ENCODE results near the gene LRMDA.

LRMDA gene

DNA sequence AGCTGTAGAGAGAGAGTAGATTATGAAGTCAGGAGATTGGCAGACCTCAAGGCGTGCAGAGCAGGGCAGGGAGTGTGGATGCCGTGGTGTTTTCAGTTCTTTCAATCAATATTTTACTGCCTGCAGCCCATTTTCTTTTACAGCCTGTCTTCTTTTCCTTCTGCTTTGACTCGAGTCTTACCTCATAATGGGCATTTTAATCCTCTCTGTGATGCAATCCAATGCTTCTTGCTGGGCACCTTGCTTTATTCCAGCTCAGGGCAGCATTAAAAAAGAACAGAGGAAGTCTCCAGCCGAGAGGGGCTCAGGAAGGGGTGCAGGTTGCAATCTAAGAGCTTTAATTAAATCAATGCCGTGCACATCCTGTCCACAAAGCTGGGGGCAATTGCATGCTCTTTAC lies 839.0 kb downstream of the LRMDA start:
- Mint-ChIP-seq H3K27ac (no peak overlapping the region), H3K36me3 (no peaks in the 10 kb centered on the region), H3K4me3 (no peak overlapping the region), H3K27me3 (no peaks in the 10 kb centered on the region), H3K4me1 (no peaks in the 10 kb centered on the region), H3K9me3 (peaks cover 7% of the 10 kb centered on the region)
- ATAC-seq: no peak

- Mint-ChIP-seq H3K9me3 (peaks cover 13% of the 10 kb centered on the region), H3K27me3 (no peaks in the 10 kb centered on the region), H3K36me3 (no peaks in the 10 kb centered on the region), H3K4me3 (no peak overlapping the region), H3K27ac (no peak overlapping the region), H3K4me1 (no peaks in the 10 kb centered on the region)
- ATAC-seq: no peak
Measured at GRCh38 chr10:76274933-76275332, 843.5 kb downstream of the LRMDA start.

DNA sequence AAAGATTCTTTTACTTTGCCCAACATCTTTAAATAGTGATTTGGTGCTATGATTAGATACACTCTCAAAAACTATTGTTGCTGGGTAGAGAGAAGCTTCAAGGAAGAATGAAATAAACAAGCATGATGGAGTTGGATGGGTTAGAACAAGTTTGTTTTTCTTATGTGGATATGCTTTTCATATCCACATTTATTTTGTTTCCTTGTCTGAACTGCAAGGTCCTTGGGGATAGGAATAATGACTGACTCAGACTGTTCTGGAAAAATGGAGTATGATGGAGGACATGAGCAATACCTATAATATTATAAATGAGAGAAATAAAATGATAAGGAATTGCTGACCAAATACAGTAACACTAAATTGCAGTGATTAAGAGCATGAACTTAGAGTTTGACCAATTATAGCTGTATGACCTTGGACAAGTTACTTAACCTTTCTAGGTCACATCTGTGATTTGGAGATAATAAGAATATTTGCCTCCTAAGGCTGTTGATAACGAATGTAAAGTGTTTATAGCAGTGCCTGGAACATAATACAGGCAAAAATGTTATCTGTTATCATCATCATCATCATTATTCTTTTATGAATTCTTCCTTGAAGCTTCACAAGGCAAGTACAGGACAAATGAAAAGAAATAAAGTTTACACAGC lies 847.5 kb downstream of the LRMDA start:
- Mint-ChIP-seq H3K4me3 (no peak overlapping the region), H3K27me3 (no peaks in the 10 kb centered on the region), H3K4me1 (no peaks in the 10 kb centered on the region), H3K9me3 (peaks cover 12% of the 10 kb centered on the region), H3K27ac (no peak overlapping the region), H3K36me3 (no peaks in the 10 kb centered on the region)
- ATAC-seq: no peak

DNA sequence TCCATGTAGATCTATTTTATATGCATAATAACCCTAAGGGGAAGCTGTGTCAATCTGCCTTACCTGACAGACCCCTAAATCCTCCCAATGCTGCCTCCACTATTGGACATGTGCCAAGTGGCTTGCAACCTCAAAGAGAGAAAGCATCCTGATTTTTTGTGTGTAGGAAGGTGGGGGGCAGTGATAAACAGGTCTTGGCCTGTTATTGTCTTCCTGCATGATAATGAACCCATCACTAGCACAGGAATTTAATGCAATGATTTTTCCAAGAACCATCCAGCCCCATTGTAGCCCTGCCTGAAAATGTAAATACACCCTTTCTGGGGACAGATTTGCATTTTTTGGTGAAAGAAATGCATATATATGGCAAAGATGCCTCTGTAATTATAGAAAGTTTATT lies 850.2 kb downstream of the LRMDA start:
- Mint-ChIP-seq H3K36me3 (no peaks in the 10 kb centered on the region), H3K9me3 (peaks cover 8% of the 10 kb centered on the region), H3K4me1 (no peaks in the 10 kb centered on the region), H3K27ac (no peak overlapping the region), H3K4me3 (no peak overlapping the region), H3K27me3 (no peaks in the 10 kb centered on the region)
- no peak for ATAC-seq

GRCh38 chr10:76282061-76283025 lies 850.9 kb downstream of the LRMDA start:
- H3K9me3 Mint-ChIP-seq: peaks cover 8% of the 10 kb centered on the region
- H3K4me1 Mint-ChIP-seq: no peaks in the 10 kb centered on the region
- no peak overlapping the region for H3K4me3 Mint-ChIP-seq
- no peaks in the 10 kb centered on the region for H3K36me3 Mint-ChIP-seq
- H3K27ac Mint-ChIP-seq: no peak overlapping the region
- no peak for ATAC-seq
- H3K27me3 Mint-ChIP-seq: no peaks in the 10 kb centered on the region

GRCh38 chr10:76284351-76284750 lies 852.9 kb downstream of the LRMDA start:
- Mint-ChIP-seq H3K4me3 (no peak overlapping the region), H3K9me3 (peaks cover 5% of the 10 kb centered on the region), H3K27ac (no peak overlapping the region), H3K27me3 (no peaks in the 10 kb centered on the region), H3K36me3 (no peaks in the 10 kb centered on the region), H3K4me1 (no peaks in the 10 kb centered on the region)
- ATAC-seq: no peak

- Mint-ChIP-seq H3K9me3 (peaks cover 5% of the 10 kb centered on the region), H3K4me3 (no peak overlapping the region), H3K36me3 (no peaks in the 10 kb centered on the region), H3K27ac (no peak overlapping the region), H3K27me3 (no peaks in the 10 kb centered on the region), H3K4me1 (no peaks in the 10 kb centered on the region)
- no peak for ATAC-seq
Measured at GRCh38 chr10:76285012-76285411, 853.6 kb downstream of the LRMDA start.

DNA sequence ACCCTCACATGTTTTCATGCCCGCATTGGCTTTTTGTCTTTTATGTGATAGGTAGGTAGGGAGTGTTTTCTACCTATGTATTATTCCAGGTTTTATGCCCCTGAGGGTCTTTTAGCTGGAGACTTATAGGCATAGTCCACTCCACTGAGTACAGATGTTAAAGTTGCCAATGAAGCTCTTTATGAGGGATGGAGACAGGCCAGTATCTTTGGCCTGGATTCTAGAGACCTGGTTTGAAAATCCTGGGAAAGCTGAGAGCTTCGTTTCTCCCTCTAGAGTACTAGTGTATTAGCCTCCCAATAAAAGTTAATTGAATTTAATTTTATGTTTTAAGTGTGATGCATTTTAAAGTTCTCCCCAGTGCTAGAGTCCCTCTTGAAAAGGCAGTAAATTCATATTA lies 854.1 kb downstream of the LRMDA start:
- Mint-ChIP-seq H3K27ac (no peak overlapping the region), H3K9me3 (peaks cover 5% of the 10 kb centered on the region), H3K36me3 (no peaks in the 10 kb centered on the region), H3K4me3 (no peak overlapping the region), H3K27me3 (no peaks in the 10 kb centered on the region), H3K4me1 (no peaks in the 10 kb centered on the region)
- no peak for ATAC-seq

DNA sequence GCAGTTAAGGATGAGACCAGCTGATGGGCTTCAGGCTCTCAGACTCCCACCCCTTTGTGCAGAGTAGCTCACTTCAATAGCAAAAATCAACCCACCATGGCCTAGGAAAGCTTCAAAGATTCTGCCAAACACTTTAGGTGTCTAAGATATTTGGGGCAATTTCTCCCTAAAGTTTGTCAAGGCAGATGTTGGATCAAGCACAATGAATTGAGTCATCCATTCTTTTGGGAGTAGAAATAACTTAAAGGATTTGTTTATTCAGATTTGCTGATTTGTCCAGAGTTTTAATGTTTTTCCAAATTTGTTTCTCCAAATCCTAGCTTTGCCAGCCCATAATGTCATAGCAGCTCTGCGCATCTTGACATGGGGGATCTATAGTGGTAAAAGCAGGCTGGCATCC lies 855.1 kb downstream of the LRMDA start:
- no peaks in the 10 kb centered on the region for H3K27me3 Mint-ChIP-seq
- H3K27ac Mint-ChIP-seq: no peak overlapping the region
- no peaks in the 10 kb centered on the region for H3K36me3 Mint-ChIP-seq
- no peak for ATAC-seq
- H3K9me3 Mint-ChIP-seq: peaks cover 5% of the 10 kb centered on the region
- H3K4me1 Mint-ChIP-seq: no peaks in the 10 kb centered on the region
- no peak overlapping the region for H3K4me3 Mint-ChIP-seq

DNA sequence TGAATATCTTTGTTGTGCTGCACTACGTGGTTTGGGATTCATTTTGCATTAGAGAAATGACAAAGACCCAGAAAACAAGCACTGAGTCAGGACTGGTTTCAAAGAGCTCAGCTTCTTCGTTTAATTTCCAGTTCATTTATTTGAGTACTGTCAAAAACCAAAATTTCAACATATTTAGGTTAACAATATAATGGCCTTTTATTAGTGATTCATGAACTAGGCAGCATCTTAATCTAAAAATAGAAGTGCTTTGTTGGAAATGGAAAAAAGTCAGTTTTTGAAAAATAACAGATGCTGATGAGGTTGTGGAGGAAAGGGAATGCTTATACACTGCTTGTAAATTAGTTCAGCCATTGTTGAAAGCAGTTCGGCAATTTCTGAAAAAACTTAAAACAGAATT lies 856.4 kb downstream of the LRMDA start:
- no peak for ATAC-seq
- Mint-ChIP-seq H3K36me3 (no peaks in the 10 kb centered on the region), H3K27ac (no peak overlapping the region), H3K27me3 (no peaks in the 10 kb centered on the region), H3K4me3 (no peak overlapping the region), H3K9me3 (peaks cover 5% of the 10 kb centered on the region), H3K4me1 (no peaks in the 10 kb centered on the region)

- no peak for ATAC-seq
- H3K27me3 Mint-ChIP-seq: no peaks in the 10 kb centered on the region
- H3K4me1 Mint-ChIP-seq: no peaks in the 10 kb centered on the region
- H3K9me3 Mint-ChIP-seq: no peaks in the 10 kb centered on the region
- H3K27ac Mint-ChIP-seq: no peak overlapping the region
- H3K4me3 Mint-ChIP-seq: no peak overlapping the region
- no peaks in the 10 kb centered on the region for H3K36me3 Mint-ChIP-seq
Measured at GRCh38 chr10:76291175-76291574, 859.8 kb downstream of the LRMDA start.

DNA sequence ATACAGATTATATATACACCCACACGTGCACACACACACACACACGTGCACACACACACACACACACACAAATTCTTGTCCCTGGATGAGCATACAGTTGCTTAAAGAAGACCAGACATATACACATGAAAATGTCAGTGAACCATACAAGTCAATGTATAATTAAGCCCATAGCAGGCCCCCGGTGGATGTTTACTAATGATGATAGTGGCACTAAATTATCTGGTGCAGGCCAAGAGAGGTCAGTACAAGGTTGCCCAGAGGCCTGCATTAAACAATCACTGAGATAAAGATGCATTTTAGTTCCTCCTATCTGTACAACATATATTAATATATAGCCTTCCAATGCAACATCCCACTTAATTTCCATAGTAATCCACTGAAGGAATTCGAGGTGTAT lies 860.5 kb downstream of the LRMDA start:
- Mint-ChIP-seq H3K36me3 (no peaks in the 10 kb centered on the region), H3K9me3 (no peaks in the 10 kb centered on the region), H3K4me1 (no peaks in the 10 kb centered on the region), H3K4me3 (no peak overlapping the region), H3K27ac (no peak overlapping the region), H3K27me3 (no peaks in the 10 kb centered on the region)
- ATAC-seq: no peak

GRCh38 chr10:76296957-76297356 lies 865.5 kb downstream of the LRMDA start:
- Mint-ChIP-seq H3K4me3 (no peak overlapping the region), H3K36me3 (no peaks in the 10 kb centered on the region), H3K27me3 (no peaks in the 10 kb centered on the region), H3K27ac (no peak overlapping the region), H3K9me3 (no peaks in the 10 kb centered on the region), H3K4me1 (no peaks in the 10 kb centered on the region)
- no peak for ATAC-seq

- Mint-ChIP-seq H3K27ac (no peak overlapping the region), H3K9me3 (no peaks in the 10 kb centered on the region), H3K36me3 (no peaks in the 10 kb centered on the region), H3K4me1 (no peaks in the 10 kb centered on the region), H3K4me3 (no peak overlapping the region), H3K27me3 (no peaks in the 10 kb centered on the region)
- ATAC-seq: no peak
Measured at GRCh38 chr10:76297358-76297757, 865.9 kb downstream of the LRMDA start.

- Mint-ChIP-seq H3K27ac (no peak overlapping the region), H3K4me1 (no peaks in the 10 kb centered on the region), H3K9me3 (no peaks in the 10 kb centered on the region), H3K4me3 (no peak overlapping the region), H3K27me3 (no peaks in the 10 kb centered on the region), H3K36me3 (no peaks in the 10 kb centered on the region)
- no peak for ATAC-seq
Measured at GRCh38 chr10:76297780-76298281, 866.4 kb downstream of the LRMDA start.

- Mint-ChIP-seq H3K4me3 (no peak overlapping the region), H3K27me3 (no peaks in the 10 kb centered on the region), H3K4me1 (no peaks in the 10 kb centered on the region), H3K27ac (no peak overlapping the region), H3K36me3 (no peaks in the 10 kb centered on the region), H3K9me3 (no peaks in the 10 kb centered on the region)
- ATAC-seq: no peak
Measured at GRCh38 chr10:76298329-76298728, 866.9 kb downstream of the LRMDA start.

Measured in stimulated activated memory B cell treated with anti-CD40 and anti-IgM and Interleukin-4, amounts not matched to agents 10 μg/mL and 1 μg/mL and 100 μg/mL, for 72 hours (primary cell).